Neutrophil (primary cell): ENCODE results near the gene NINL.

Source experiments
- H3K27ac ChIP-seq: fragments of 200-600 bp; sonication (generic); 2 replicates; pipeline ENCODE4 v1.5.1; 2016; ENCODE audit warnings: mild to moderate bottlenecking, moderate library complexity
- H3K27me3 ChIP-seq: fragments of 200-600 bp; sonication (generic); 2 replicates; pipeline ENCODE4 v1.6.0; 2016; ENCODE audit warnings: mild to moderate bottlenecking
- H3K36me3 ChIP-seq: fragments of 200-600 bp; sonication (generic); 2 replicates; pipeline ENCODE4 v1.5.1; 2017
- H3K4me1 ChIP-seq, 2 experiments: fragments of 200-600 bp in 1 of 2; sonication (generic) in 1 of 2; 1 replicate in 1 of 2; 2 replicates in 1 of 2; pipeline versions ENCODE4 v1.5.1 to v1.6.1; 2013 to 2016; ENCODE audit warnings: low read depth in 1 of 2, low read length in 1 of 2, mild to moderate bottlenecking in 1 of 2, moderate library complexity in 1 of 2; ENCODE audit not compliant: control insufficient read depth in 1 of 2, insufficient read depth in 1 of 2
- H3K4me3 ChIP-seq, 2 experiments: fragments of 200-600 bp in 1 of 2; sonication (generic) in 1 of 2; 1 replicate in 1 of 2; 2 replicates in 1 of 2; pipeline ENCODE4 v1.5.1; 2013 to 2016; ENCODE audit warnings: low read depth in 1 of 2, low read length in 1 of 2, mild to moderate bottlenecking in 1 of 2, moderate library complexity in 1 of 2
- H3K9me3 ChIP-seq: fragments of 200-600 bp; sonication (generic); 2 replicates; pipeline ENCODE4 v1.5.1; 2016
- TF ChIP-seq, protein P1 (sequence below): fragments of 200-600 bp; sonication (generic); IDR thresholded peaks from 2 replicates; pipeline ENCODE4 v1.5.1; 2016; ENCODE audit warnings: antibody characterized with exemption

Gene NINL

DNA sequence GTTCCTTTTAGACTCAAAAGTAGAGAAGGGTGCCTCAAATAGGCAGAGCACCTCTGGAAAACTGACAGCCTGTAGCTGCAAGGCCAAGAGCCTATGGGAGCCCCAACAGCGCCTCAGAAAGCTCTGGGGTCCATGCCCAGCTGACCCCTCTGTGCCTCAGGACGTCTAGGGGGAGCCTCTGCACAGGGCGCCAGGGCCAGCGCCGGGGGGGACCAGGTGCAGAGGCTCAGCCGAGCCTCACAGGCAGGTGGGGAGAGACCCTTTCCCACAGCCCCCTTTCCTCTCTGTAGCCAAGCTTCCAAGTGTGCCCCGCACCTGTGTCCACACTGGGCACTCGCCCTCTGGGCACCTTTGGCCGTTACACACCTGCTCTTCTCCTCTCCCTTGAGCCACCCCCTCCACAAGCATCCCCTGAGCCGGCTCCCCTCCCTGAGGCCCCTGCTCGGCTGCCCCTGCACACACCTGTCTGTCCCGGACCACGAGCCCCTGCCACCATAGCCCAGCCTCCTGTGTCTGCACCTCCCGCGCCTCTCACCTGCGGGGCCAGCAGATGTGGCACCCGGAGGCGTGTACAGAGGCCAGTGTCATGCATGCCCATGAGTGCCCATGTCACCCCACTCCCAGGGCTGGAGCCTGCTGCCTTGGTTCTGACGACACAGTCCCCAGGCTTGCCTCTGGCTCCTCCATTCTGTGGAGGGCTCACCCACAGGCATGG, 124.6 kb downstream of the NINL start:
- no peaks in the 10 kb centered on the region for H3K27me3 ChIP-seq
- H3K9me3 ChIP-seq: no peaks in the 10 kb centered on the region
- no peaks in the 10 kb centered on the region for H3K36me3 ChIP-seq
- TF ChIP-seq, protein P1, sequence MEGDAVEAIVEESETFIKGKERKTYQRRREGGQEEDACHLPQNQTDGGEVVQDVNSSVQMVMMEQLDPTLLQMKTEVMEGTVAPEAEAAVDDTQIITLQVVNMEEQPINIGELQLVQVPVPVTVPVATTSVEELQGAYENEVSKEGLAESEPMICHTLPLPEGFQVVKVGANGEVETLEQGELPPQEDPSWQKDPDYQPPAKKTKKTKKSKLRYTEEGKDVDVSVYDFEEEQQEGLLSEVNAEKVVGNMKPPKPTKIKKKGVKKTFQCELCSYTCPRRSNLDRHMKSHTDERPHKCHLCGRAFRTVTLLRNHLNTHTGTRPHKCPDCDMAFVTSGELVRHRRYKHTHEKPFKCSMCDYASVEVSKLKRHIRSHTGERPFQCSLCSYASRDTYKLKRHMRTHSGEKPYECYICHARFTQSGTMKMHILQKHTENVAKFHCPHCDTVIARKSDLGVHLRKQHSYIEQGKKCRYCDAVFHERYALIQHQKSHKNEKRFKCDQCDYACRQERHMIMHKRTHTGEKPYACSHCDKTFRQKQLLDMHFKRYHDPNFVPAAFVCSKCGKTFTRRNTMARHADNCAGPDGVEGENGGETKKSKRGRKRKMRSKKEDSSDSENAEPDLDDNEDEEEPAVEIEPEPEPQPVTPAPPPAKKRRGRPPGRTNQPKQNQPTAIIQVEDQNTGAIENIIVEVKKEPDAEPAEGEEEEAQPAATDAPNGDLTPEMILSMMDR: no peak
- H3K27ac ChIP-seq: no peak overlapping the region
- no peaks in the 10 kb centered on the region for H3K4me1 ChIP-seq
- H3K4me3 ChIP-seq: no peak overlapping the region

GRCh38 chr20:25459916-25460535, 125.3 kb downstream of the NINL start:
- Histone ChIP-seq H3K27ac (no peak overlapping the region), H3K4me1 (no peaks in the 10 kb centered on the region), H3K4me3 (no peak overlapping the region), H3K36me3 (no peaks in the 10 kb centered on the region), H3K27me3 (no peaks in the 10 kb centered on the region), H3K9me3 (no peaks in the 10 kb centered on the region)
- TF ChIP-seq, protein P1: no peak

DNA sequence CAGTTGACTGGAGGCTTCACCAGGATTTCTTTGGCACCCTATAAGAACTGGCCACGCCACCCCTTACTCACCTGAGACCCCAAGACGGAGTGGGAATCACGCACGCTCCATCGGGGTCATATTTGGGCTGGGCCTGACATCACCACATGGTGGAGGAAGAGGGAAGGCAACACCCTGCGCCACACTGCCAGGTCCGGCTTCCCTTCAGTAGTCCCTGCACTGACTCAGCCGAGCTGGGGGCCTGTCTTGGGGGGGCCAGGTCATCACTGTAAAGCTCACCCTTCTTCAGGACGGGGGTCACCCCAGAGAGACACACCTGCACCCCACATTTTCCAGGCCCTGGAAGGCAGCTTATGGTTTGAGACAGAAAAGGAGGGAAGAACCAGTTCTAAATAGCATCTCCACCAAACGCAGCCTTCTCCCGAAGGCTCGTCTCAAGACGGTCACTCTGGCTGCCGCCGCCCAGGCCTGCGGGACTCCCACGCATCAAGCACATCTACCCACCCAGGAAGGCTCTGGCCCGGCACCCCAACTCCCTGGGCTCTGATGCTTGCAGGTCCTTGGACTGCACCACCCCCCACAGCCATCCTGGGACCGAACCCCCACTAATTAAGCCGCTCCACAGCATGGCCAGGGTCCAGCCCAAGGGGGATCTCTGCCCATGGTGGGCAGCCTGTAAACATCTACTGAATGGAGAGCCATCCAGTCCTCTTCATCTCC, 126.1 kb downstream of the NINL start:
- no peak overlapping the region for H3K27ac ChIP-seq
- no peaks in the 10 kb centered on the region for H3K9me3 ChIP-seq
- H3K36me3 ChIP-seq: no peaks in the 10 kb centered on the region
- H3K27me3 ChIP-seq: no peaks in the 10 kb centered on the region
- H3K4me3 ChIP-seq: no peak overlapping the region
- TF ChIP-seq, protein P1: no peak
- H3K4me1 ChIP-seq: no peaks in the 10 kb centered on the region

- no peaks in the 10 kb centered on the region for H3K36me3 ChIP-seq
- TF ChIP-seq, protein P1: no peak
Observed at GRCh38 chr20:25457886-25458680, 127.2 kb downstream of the NINL start.

DNA sequence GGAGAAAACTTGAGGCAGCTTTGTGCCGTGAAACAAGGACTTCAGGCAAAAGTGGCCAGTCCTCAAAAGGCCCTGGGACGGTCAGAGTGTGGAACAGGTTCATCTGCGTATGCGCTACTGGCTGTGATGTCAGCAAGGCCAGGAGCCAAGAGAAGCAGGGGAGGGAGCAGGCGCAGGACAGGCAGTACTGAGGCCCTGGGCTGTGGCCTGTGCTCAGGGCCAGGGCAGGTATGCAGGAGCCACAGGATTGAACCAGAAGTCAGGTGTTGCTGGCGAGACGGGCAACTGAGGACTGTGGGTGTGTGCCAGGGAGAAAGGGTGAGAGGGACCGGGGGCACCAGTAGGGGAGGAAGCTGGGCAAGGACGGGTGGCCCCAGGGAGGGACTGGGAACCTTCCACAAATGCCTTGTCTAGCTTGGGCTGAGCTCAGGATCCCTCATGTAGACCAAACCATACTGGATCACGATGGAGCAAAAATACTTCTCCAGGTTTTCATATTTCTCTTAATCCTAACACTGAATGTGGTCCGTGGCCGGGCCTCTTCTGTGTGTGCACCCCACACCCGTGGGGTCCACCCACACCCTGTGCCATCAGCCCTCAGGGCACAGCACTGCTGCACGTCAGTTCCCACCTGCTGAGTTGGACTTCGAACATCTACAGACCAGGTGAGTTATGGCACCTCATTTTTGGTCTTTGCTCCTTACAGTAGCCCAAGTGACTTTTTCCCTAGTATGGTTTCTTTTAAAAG, 131.0 kb downstream of the NINL start:
- no peak overlapping the region for H3K27ac ChIP-seq
- TF ChIP-seq, protein P1: no peak
- H3K36me3 ChIP-seq: no peaks in the 10 kb centered on the region

More at GRCh38 chr20:25457886-25458680, 127.2 kb downstream of the NINL start:
- Histone ChIP-seq H3K9me3 (no peaks in the 10 kb centered on the region), H3K27ac (no peak overlapping the region), H3K4me3 (no peak overlapping the region), H3K27me3 (no peaks in the 10 kb centered on the region), H3K4me1 (no peaks in the 10 kb centered on the region)

More for the DNA sequence above, 131.0 kb downstream of the NINL start:
- Histone ChIP-seq H3K4me3 (no peak overlapping the region), H3K27me3 (no peaks in the 10 kb centered on the region), H3K9me3 (no peaks in the 10 kb centered on the region), H3K4me1 (no peaks in the 10 kb centered on the region)
